HG02870 (cell line): ENCODE measurements around the gene DNAAF5.
"Not testable (repeated sequence)": the region's sequence is repeated elsewhere in the genome, so short reads cannot be mapped to it uniquely, and the experiment has no call there.

Source experiments
- ATAC-seq: cut with Tn5 transposase; IDR thresholded peaks from one replicate; pipeline ENCODE4 v1.9.1; 2021; ENCODE audit warnings: mild to moderate bottlenecking, moderate library complexity; ENCODE audit not compliant: unreplicated experiment

Gene DNAAF5

DNA sequence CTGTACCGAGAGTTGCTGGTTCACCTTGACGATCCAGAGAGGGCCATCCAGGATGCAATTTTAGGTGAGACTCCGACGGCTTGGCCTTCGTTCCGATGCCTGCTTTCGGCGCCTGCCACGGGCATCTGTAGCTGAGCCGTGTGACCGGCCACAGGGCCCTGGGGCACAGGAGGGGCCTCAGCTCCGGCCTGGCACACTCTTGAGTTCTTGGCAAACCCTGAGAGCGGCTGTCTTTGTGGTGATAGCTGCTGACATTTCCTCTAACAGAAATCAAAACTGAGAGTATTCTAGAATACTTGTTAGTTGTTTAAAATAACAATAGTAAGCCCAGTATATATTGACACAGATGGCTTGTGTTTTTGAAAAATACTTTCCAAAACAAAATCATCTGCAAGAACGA is 53.6 kb downstream of the DNAAF5 start:
- no peak for ATAC-seq

DNA sequence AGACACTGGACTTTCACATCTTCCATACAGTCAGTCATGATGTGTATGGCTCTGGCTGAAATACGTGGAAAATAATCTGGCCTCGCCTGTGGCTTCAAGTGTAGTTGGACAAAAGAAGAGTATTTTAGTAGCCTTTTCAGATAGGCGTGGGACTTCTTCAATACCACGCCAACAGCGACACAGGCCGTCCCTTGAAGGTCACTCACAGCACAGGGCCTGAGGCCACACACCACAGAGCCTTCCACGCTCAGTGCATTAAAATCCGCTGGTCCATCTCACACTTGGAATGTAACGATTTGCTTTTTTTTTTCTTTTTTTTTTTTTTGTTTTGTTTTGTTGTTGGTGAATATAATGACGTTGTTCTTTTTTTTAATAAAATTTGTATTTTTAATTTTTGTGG is 54.0 kb downstream of the DNAAF5 start:
- ATAC-seq = no peak

DNA sequence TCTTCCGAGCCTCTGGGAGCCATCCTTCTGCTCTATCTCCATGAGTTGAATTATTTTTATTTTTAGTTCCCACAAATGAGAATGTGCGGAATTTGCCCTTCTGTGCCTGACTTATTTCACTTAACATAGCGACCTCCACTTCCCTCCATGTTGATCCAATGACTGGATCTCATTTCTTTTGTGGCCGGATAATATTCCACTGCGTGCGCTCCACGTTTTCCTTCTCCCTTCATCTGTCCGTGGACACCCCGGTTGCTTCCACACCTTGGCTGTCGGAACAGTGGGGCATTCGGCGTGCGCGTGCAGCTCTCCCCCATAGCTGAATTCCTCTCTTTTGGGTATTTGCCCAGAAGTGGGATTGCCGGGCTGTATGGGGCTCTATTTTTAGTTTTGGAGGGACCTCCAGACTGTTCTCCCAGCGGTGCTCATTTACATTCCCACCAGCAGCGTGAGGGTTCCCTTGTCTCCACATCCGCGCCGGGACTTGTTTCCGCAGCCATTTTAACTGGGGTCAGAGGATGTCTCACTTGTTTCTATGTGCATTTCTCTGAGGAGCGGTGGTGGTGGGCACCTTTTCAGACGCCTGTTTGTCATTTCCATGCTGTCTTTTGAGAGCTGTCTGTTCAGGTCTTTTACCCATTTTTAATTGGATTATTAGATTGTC is 54.8 kb downstream of the DNAAF5 start:
- no peak for ATAC-seq

DNA sequence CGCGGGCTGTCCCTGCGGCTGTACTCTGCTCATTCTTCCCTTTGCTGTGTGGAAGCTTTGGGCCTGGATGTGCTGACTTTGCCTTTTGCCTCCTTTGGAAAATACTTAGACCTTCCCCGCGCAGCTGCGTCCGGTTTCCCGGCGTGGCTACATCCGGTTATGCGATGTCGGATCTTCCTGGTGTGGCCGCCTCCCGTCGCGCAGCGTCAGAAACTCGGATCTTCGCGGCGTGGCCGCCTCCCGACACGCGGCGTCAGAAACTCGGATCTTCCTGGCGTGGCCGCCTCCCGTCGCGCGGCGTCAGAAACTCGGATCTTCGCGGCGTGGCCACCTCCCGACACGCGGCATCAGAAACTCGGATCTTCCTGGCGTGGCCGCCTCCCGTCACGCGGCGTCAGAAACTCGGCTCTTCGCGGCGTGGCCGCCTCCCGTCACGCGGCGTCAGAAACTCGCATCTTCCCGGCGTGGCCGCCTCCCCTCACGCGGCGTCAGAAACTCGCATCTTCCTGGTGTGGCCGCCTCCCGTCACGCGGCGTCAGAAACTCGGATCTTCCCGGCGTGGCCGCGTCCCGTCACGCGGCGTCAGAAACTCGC is 55.5 kb downstream of the DNAAF5 start:
- no peak for ATAC-seq

- ATAC-seq = no peak
These were observed 56.4 kb downstream of the DNAAF5 start for GRCh38 chr7:782718-783449.

GRCh38 chr7:783556-784490 is 57.3 kb downstream of the DNAAF5 start:
- no peak for ATAC-seq

DNA sequence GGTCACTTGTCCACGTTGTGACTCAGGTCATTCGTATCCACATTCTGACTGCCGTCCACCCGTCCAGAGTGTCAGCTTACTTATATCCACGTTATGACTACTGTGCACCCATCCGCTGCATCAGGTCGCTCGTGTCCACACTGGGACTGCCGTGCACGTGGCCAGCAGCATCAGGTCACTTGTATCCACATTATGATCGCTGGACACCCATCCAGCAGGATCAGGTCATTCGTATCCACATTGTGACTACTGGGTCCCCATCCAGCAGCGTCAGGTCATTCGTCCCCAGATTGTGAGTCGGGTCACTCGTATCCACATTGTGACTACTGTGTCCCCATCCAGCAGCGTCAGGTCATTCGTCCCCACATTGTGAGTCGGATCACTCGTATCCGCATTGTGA is 58.5 kb downstream of the DNAAF5 start:
- ATAC-seq = no peak

GRCh38 chr7:785416-785815 is 58.9 kb downstream of the DNAAF5 start:
- no peak for ATAC-seq

DNA sequence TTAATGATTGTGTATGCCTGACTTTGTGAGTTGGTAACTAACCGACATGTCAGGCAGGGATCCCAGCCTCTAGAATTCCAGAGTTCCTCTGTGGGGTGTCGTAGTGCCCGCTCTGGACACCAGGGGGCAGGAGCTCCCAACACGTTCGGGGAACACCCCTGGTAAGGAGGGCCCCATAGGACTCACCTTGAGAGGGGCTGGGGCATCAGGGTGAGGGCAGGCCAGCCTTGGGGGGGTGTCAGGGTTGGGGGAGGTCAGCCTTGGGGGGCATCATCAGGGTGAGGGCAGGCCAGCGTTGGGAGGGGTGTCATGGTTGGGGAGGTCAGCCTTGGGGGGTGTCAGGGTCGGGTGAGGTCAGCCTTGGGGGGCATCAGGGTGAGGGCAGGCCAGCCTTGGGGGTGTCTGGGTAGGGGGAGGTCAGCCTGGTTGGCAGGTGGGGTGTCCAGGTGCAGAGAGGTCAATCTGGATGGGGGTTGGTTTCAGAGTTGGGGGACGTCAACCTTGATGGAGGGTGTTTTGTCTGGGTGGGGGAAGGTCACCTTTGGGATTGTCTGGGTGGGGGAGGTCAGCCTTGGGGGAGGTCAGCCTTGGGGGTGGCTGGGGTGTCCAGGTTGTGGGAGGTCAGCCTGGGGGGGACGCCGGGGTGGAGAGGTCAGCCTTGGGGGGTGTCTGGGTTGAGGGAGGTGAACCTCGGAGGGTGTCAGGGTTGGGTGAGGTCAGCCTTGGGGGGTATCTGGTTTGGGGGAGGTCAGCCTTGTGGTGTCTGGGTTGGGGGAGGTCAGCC is 60.2 kb downstream of the DNAAF5 start:
- ATAC-seq = no peak

- no peak for ATAC-seq
These were observed 61.1 kb downstream of the DNAAF5 start for GRCh38 chr7:787332-788240.

DNA sequence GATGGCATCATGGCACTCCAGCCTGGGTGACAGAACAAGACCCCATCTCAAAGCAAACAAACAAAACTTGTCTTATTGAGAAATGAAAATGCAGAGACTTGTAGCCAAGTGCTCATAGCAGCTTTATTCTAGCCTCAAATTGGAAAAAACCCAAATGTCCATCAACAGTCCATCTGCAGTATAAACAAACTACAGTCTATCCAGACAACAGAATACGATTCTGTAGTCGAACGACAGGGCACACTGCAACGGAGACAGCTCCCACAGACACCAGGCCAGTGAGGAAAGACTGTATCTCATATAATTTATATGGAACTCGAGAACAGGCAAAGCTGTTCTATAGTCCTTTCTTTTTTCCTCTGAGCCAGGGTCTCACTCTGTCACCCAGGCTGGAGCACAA is 65.0 kb downstream of the DNAAF5 start:
- ATAC-seq = no peak

DNA sequence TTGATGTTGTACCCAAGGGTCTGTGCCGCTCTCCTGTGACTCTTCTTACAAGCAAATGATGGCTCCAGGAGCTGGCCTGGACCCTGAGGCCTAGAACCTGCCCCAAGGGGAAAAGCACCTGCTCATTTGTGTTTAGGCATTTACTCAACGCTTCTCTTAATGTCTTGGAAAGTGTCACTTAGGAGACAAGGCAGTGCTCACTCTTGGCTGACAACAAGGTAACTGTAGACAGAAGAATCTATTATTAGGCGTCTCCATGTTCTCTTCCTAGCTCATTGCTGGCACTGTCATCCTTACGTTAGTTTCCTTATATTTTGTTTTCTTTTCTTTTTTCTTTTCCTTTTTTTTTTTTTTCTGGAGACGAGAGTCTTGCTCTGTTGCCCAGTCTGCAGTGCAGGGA is 67.7 kb downstream of the DNAAF5 start:
- no peak for ATAC-seq

- no peak for ATAC-seq
These were observed 68.3 kb downstream of the DNAAF5 start for GRCh38 chr7:794671-795329.

- ATAC-seq = not testable (repeated sequence)
These were observed 70.1 kb downstream of the DNAAF5 start for GRCh38 chr7:796434-797169.

GRCh38 chr7:798921-799470 is 72.5 kb downstream of the DNAAF5 start:
- ATAC-seq = no peak

GRCh38 chr7:800692-801091 is 74.2 kb downstream of the DNAAF5 start:
- no peak for ATAC-seq

DNA sequence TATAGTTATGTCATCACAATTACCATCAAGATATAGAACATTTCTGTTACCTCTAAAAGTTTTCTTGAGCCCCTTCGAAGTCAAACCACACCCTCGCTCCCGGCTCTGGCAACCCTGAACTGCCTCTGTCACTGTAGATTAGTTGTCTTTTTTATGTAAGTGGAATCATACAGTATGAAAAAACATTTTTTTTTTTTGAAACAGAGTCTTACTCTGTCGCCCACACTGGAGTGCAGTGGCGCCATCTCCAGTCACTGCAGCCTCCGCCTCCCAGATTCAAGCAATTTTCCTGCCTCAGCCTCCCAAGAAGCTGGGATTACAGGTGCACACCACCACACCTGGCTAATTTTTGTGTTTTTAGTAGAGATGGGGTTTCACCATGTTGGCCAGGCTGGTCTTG is 74.9 kb downstream of the DNAAF5 start:
- ATAC-seq = not testable (repeated sequence)

- ATAC-seq = no peak
These were observed 75.5 kb downstream of the DNAAF5 start for GRCh38 chr7:801940-802381.
